G401.6 (cell line): Measurements from ENCODE around the gene CLCN6.

Experiments used
- FAIRE-seq: peaks from 2 replicates; lab custom pipeline; 2012; peaks lifted over from hg19 to GRCh38; lab: Jason Lieb, UNC

CLCN6 gene

GRCh38 chr1:11779715-11780379 lies 26.1 kb upstream of the CLCN6 start:
- no peak for FAIRE-seq

- FAIRE-seq = no peak
Measured at GRCh38 chr1:11780380-11781147, 25.4 kb upstream of the CLCN6 start.

GRCh38 chr1:11781297-11781696 lies 24.7 kb upstream of the CLCN6 start:
- FAIRE-seq = no peak

- no peak for FAIRE-seq
Measured at GRCh38 chr1:11782127-11782708, 23.8 kb upstream of the CLCN6 start.

- no peak for FAIRE-seq
Measured at GRCh38 chr1:11783556-11783955, 22.4 kb upstream of the CLCN6 start.

- no peak for FAIRE-seq
Measured at GRCh38 chr1:11784256-11784992, 21.6 kb upstream of the CLCN6 start.

GRCh38 chr1:11784993-11785769 lies 20.8 kb upstream of the CLCN6 start:
- FAIRE-seq = no peak

GRCh38 chr1:11786168-11786567 lies 19.8 kb upstream of the CLCN6 start:
- FAIRE-seq = no peak

GRCh38 chr1:11787251-11787803 lies 18.7 kb upstream of the CLCN6 start:
- FAIRE-seq = no peak

GRCh38 chr1:11787804-11788436 lies 18.1 kb upstream of the CLCN6 start:
- no peak for FAIRE-seq

GRCh38 chr1:11788549-11789053 lies 17.4 kb upstream of the CLCN6 start:
- no peak for FAIRE-seq

- FAIRE-seq = no peak
Measured at GRCh38 chr1:11789126-11790067, 16.6 kb upstream of the CLCN6 start.

- no peak for FAIRE-seq
Measured at GRCh38 chr1:11790101-11790879, 15.7 kb upstream of the CLCN6 start.

- FAIRE-seq = no peak
Measured at GRCh38 chr1:11790880-11791715, 14.9 kb upstream of the CLCN6 start.

GRCh38 chr1:11792106-11792505 lies 13.9 kb upstream of the CLCN6 start:
- FAIRE-seq = no peak

- FAIRE-seq = no peak
Measured at GRCh38 chr1:11793819-11794218, 12.2 kb upstream of the CLCN6 start.

GRCh38 chr1:11794446-11795237 lies 11.3 kb upstream of the CLCN6 start:
- FAIRE-seq = no peak
